HG03175 (cell line): Measurements from ENCODE around the gene CMSS1.

Experiments
- ATAC-seq: cut with Tn5 transposase; IDR thresholded peaks from one replicate; pipeline ENCODE4 v1.9.1; 2021; ENCODE audit warnings: mild to moderate bottlenecking, moderate library complexity; ENCODE audit not compliant: unreplicated experiment

CMSS1 gene

GRCh38 chr3:100098784-100099070 is 281.1 kb downstream of the CMSS1 start:
- ATAC-seq, result no peak

DNA sequence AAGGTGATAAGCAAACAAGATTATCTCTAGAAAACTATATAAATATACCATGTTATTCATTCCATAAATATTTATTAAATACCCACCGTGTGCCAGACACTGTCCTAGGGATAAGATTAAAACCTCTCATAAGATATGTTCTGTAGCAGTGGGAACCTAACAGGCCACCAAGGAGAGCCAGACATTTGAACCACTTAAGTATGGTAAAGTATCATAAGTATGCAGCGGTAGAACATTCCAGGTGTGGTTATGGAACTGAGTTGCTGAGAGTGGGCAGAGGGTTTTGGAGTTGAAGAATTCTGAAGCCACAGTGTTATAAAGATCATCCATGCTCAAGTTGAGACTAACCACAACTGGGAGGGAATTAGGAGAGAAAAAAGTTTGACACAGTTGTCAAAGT is 282.0 kb downstream of the CMSS1 start:
- ATAC-seq, result no peak

GRCh38 chr3:100100425-100100824 is 282.8 kb downstream of the CMSS1 start:
- no peak for ATAC-seq

GRCh38 chr3:100102757-100103156 is 285.1 kb downstream of the CMSS1 start:
- no peak for ATAC-seq

DNA sequence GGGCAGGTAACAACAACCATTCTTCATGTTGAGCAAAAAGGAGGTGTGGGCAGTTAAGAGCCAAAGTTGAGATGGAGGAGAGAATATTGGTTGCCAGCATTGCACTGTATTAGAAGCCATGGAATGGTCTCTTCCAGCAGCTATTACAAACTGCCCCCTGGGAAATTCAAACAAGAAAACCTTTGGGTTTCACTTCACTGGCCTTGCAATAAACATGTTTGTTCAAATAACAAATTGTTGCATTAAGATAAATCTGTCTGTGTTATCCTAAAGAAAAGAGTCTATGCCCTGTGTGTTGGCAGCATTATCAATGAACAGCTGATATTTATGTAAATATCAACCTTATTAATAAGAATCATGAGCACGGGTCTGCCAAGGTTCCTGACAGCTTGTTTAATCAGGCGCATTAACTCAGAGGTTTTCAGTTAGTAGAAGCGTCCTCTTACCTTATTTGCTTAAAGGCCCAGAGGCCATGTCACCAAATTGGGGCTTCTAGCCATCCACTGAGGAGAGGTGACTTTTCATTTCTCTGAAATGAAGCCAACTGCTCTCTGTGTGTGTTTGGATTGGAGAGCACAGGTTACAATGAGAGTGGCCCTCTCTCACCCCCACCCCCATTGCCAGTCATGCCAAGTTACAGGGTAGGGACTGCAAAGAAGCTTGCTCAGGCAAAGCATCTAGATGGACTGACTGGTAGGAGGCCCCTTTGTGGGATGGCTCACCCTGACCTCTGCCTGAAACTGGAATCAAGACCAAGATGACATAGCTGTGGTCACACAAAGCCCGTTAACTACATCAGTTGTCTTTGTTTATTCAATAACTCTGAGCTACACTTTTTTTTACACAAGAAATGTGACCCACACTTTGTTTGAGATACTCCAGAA is 286.1 kb downstream of the CMSS1 start:
- ATAC-seq, result peak; percentile 88

GRCh38 chr3:100104442-100104798 is 286.8 kb downstream of the CMSS1 start:
- ATAC-seq, result peak; percentile 35

DNA sequence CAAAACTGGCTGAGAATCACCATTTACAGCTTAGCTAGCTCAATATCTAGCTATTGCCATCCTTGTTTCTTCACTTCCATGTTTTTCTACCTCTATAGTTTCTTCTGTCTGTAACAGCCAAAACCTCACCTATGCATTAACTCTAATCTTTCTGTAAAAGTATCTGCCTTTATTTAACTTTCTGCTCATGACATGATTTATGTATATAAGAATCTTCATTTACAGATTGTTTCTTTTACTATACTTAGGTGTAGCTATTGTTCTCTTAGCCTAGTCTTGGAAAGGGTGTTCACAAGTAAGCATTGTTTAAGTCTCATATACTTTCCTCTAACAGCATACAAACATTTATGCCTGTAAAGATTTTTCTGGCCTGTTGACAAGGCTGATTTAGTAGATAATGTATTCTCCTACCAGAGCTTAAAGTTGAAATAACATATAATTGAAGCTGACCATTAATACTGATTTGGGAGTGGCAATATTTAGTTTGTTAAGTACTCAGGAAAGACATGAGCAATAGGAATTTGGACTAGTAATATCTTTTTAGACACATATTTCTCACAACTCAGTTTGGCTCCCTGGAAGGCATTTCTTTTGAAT is 287.3 kb downstream of the CMSS1 start:
- ATAC-seq, result no peak

- ATAC-seq, result peak; percentile 28
Measured at GRCh38 chr3:100105501-100105900, 287.8 kb downstream of the CMSS1 start.

DNA sequence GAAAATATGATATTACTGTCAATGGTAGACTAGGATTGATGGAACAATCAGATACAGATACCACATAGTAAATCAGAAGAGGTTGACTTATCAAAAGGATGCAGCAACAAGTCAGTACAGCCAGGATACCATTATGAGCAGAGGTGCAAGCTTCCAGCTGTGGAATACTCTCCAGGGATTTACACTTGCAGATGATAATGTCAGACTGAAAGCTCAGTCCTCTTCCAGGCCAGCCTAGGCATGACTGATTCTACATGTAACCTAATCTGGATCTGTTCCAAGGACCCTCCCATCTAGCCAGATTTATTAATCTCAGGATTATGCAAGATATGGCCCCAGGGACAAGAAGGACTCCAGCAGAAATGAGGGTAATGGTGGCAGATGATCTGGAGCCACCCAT is 288.4 kb downstream of the CMSS1 start:
- ATAC-seq, result no peak

DNA sequence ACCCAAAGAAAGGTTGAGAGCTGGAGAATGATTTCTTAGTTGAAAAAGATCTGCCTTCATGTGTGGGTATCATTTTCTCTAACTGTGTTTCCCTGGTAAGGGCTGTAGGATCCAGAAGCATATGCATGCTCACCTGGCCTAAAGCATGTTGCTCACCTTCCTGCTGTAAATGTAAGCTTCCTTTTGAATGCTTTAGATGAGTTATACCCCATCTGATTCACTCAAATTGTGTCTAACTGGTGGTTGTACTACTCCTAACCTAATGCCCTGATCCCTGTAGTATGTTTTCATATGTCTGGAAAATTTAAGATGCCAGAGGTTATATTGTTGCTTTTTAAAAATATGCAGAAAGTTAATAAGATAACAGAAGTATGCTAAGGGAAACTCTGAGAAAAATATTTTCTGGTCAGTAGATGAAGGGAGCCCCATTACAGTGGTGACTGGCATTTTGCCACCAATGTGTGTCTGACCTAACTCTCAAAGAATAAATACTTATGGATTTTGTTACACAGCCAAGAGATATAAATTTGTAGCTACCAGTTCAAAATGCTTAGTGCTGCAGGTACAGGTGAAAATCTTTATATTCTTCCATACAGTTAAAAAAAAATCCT is 289.0 kb downstream of the CMSS1 start:
- ATAC-seq, result no peak

DNA sequence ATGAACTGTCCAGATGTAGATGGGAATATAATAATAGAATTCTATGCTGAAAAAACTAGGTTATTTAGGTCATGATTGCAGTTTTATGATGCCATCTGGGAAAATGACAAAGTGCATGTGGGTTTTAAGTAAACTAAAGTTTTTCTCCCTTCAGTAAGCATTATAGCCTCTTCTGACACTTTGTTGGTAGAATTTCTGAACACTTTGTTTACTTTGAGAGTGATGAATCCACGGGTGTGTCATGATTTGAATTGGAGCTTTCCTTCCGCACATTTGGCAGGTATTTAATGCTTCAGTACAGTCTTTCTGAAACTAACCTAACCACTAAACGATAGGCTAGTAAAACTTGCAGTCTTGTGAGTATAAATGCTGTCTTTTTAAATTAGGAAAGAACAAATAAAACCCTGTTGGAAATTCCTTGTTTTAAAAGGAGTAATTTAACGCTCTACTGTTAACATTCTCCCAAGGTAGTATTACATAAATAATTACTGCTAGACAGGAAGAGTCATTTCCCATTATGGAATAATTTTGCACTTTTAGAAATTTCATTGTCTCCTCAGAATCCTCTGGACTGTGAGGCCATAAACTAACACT is 289.7 kb downstream of the CMSS1 start:
- no peak for ATAC-seq

- no peak for ATAC-seq
Measured at GRCh38 chr3:100108464-100109079, 290.9 kb downstream of the CMSS1 start.

- ATAC-seq, result no peak
Measured at GRCh38 chr3:100110162-100110561, 292.5 kb downstream of the CMSS1 start.

GRCh38 chr3:100111728-100112127 is 294.1 kb downstream of the CMSS1 start:
- ATAC-seq, result no peak

GRCh38 chr3:100113723-100114412 is 296.2 kb downstream of the CMSS1 start:
- ATAC-seq, result no peak

GRCh38 chr3:100114413-100115030 is 296.9 kb downstream of the CMSS1 start, which contains the start of gene FILIP1L:
Gene FILIP1L (minus strand): TSS chr3:100114501.
- ATAC-seq, result no peak

DNA sequence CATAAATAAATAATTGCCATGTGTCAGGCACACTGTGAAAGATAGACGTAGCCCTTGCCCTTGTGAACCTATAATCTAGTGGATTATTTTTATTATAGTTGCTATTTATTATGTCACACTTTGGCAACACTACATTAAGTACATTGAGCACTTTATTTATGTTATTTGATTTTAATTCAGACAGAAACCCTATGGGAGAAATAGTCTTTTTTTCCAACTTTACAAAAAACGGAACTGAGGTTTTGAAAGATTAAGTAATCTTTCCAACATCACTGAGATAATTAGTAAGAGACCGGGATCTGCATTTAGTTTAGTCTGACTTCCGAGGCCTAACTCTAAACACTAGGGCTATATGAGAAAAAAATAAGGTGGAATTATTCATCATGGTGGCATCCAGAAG is 299.4 kb downstream of the CMSS1 start:
- ATAC-seq, result no peak

DNA sequence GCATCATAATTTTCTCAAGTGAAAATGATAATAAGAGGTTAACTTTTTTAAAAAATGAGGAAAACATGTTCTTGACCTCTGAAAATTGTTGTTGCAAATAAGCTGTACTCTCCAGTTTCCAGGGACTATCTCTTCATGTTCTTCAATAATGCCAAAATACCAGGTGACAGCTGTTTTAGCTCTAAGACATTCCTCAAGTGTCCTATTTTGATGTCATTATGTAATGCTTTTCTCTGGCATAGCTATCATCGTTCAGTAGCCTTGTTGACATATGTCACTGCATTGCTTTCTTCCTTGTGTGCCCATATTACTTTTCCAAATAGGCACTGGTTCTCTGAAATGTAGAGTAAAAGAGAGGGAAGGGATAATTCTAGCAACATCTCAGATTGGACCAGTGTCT is 302.4 kb downstream of the CMSS1 start:
- no peak for ATAC-seq

GRCh38 chr3:100120693-100121092 is 303.0 kb downstream of the CMSS1 start:
- ATAC-seq, result no peak

DNA sequence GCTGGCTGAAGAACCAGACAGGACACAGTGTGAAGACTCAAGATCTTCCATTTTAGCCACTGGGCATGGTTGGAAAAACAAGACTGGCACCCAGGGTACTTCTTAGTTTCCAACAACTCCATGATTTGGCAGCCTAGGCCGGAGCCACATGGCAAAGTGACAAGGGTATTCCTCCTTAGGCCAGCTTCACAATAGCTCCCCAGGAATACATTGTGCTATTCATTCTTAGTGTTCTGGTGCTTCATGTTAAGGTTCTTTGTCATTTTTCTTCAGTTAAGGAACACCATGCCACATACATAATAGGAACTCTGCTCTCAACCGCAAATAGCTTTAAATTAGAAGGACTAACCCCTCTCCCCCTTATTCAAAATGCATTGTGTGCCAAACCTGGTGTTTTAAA is 304.7 kb downstream of the CMSS1 start:
- no peak for ATAC-seq
